Testis (tissue), 2 donors: Measurements from ENCODE around the gene LY6G5C.

Experiments
- CTCF ChIP-seq, 3 experiments: fragments of 450-650 bp in 2 of 3; fragments of 200-600 bp in 1 of 3; sonication (generic) in 1 of 3; IDR thresholded peaks; one replicate each; pipeline ENCODE4 v1.5.1; 2016 to 2019; ENCODE audit warnings: antibody characterized with exemption in 3 of 3, mild to moderate bottlenecking in 2 of 3, moderate library complexity in 1 of 3
- POLR2A ChIP-seq: fragments of 450-650 bp; IDR thresholded peaks from one replicate; pipeline ENCODE4 v1.6.1; 2017; ENCODE audit warnings: antibody characterized with exemption, mild to moderate bottlenecking, moderate library complexity

- TF ChIP-seq CTCF (IDR thresholded peaks at IDR 0.05) (no peak), POLR2A (no peak)
These were observed 21.0 kb upstream of the LY6G5C start for GRCh38 chr6:31701666-31702404.
